GM12878 (cell line): Measurements from ENCODE around the gene ETS1. TPM values are rescaled to one million over a fixed set of nuclear protein-coding genes. Genes with fewer than 3 reads are reported as not detected.

Experiments
- ATF3 ChIP-seq: IDR thresholded peaks from 2 replicates; pipeline ENCODE4 v1.6.1; 2011; ENCODE audit warnings: low read depth, mild to moderate bottlenecking, low read length, moderate library complexity, borderline replicate concordance; ENCODE audit errors: extremely low read depth
- BACH1 ChIP-seq: fragments of 450-650 bp; IDR thresholded peaks from 2 replicates; pipeline ENCODE4 v1.6.1; 2017; ENCODE audit warnings: mild to moderate bottlenecking, borderline replicate concordance
- EED ChIP-seq: sonication (generic); IDR thresholded peaks from 2 replicates; pipeline ENCODE4 v1.6.1; 2016; ENCODE audit warnings: antibody characterized with exemption, low read depth
- HCFC1 ChIP-seq: fragments of 150-350 bp; IDR thresholded peaks from 2 replicates; pipeline ENCODE4 v1.6.1; 2014; ENCODE audit warnings: low read length
- JUNB ChIP-seq: IDR thresholded peaks from 2 replicates; pipeline ENCODE4 v1.6.1; 2016; ENCODE audit warnings: antibody characterized with exemption, mild to moderate bottlenecking
- NFYB ChIP-seq: IDR thresholded peaks from 2 replicates; pipeline ENCODE4 v1.6.1; 2011; ENCODE audit warnings: low read depth, mild to moderate bottlenecking, low read length, improper control_type of control experiment, moderate library complexity; ENCODE audit not compliant: insufficient read depth
- PRDM15 ChIP-seq: fragments of 450-650 bp; formaldehyde crosslinking; IDR thresholded peaks from 2 replicates; pipeline ENCODE4 v1.4.0; 2020; ENCODE audit warnings: mild to moderate bottlenecking, moderate library complexity
- RAD21 ChIP-seq: IDR thresholded peaks from 2 replicates; pipeline ENCODE4 v1.6.1; 2011; ENCODE audit warnings: mild to moderate bottlenecking, low read depth, low read length, moderate library complexity; ENCODE audit not compliant: insufficient read depth
- RAD51 ChIP-seq: fragments of 450-650 bp; IDR thresholded peaks from 2 replicates; pipeline ENCODE4 v1.6.1; 2016; ENCODE audit warnings: moderate library complexity, mild to moderate bottlenecking, inconsistent platforms
- RBBP5 ChIP-seq: fragments of 200-600 bp; sonication (generic); conservative IDR thresholded peaks from 2 replicates; pipeline ENCODE4 v1.6.1; 2016
- RELA ChIP-seq: fragments of 450-650 bp; IDR thresholded peaks from 2 replicates; pipeline ENCODE4 v1.8.0; 2014; ENCODE audit warnings: borderline replicate concordance; ENCODE audit not compliant: partially characterized antibody
- RELB ChIP-seq: fragments of 450-650 bp; IDR thresholded peaks from 2 replicates; pipeline ENCODE4 v1.6.1; 2017; ENCODE audit warnings: low read depth, mild to moderate bottlenecking, moderate library complexity
- REST ChIP-seq: IDR thresholded peaks from 2 replicates; pipeline ENCODE4 v1.6.1; 2012; ENCODE audit warnings: mild to moderate bottlenecking, low read depth, low read length
- SMAD1 ChIP-seq: fragments of 450-650 bp; IDR thresholded peaks from 2 replicates; pipeline ENCODE4 v1.6.1; 2018; ENCODE audit warnings: mild to moderate bottlenecking, low read depth; ENCODE audit not compliant: partially characterized antibody
- SMARCA5 ChIP-seq: fragments of 450-650 bp; IDR thresholded peaks from 2 replicates; pipeline ENCODE4 v1.6.1; 2017; ENCODE audit warnings: mild to moderate bottlenecking
- TBL1XR1 ChIP-seq: IDR thresholded peaks from 2 replicates; pipeline ENCODE4 v1.6.1; 2012; ENCODE audit warnings: low read depth, low read length, improper control_type of control experiment
- ZBTB33 ChIP-seq: fragments of 450-650 bp; IDR thresholded peaks from 2 replicates; pipeline ENCODE4 v1.6.1; 2017; ENCODE audit warnings: mild to moderate bottlenecking
- ZNF384 ChIP-seq: IDR thresholded peaks from 2 replicates; pipeline ENCODE4 v1.6.1; 2012; ENCODE audit warnings: low read depth, mild to moderate bottlenecking, low read length, improper control_type of control experiment, borderline replicate concordance
- polyA plus RNA-seq, 11 experiments: library from polyadenylated mRNA; depleted of rRNA in 4 of 11; unstranded in 6 of 11; stranded (reverse) in 5 of 11; fragments of >200 nt; fragmentation: Nextera tagmentation in 4 of 11; fragmentation: Illumina TruSeq in 1 of 11; extraction: Ambion mirVana in 4 of 11; extraction: Trizol in 1 of 11; gene quantifications; 1 replicate in 1 of 11; 2 replicates in 10 of 11; pipeline versions ENCODE4 v1.2.1 to v1.2.3, GENCODE V29; 2011 to 2016; ENCODE audit warnings: inconsistent platforms in 2 of 11, missing spikeins in 2 of 11, low read depth in 1 of 11
- total RNA-seq, 4 experiments: library from RNA; depleted of rRNA in 3 of 4; stranded (reverse); fragments of >200 nt in 3 of 4; fragmentation: Illumina TruSeq in 1 of 4; extraction: Trizol in 1 of 4; gene quantifications; 2 replicates each; pipeline versions ENCODE4 v1.2.1 to v1.2.3, GENCODE V29; 2013 to 2021

The ETS1 gene
- total and polyA plus RNA-seq, 10 of the 15 experiments (the other 5 are each of a cell fraction or from before 2014, with no cell fraction given): 12.5 to 112 (median 55.5) TPM

- TF ChIP-seq BACH1: peak; percentile 39
- no peak for TF ChIP-seq ZNF384
- no peak for TF ChIP-seq HCFC1
- no peak for TF ChIP-seq RAD51
- TF ChIP-seq EED: peak; percentile 52; the same call in 1 of the 2 replicates
- TF ChIP-seq JUNB: no peak
- TF ChIP-seq REST: no peak
- TF ChIP-seq RELA: peak; percentile 59
- 0 out of 2 replicates have a peak, but pooled peaks have one; percentile 38 for TF ChIP-seq TBL1XR1
- TF ChIP-seq ZBTB33: no peak
- TF ChIP-seq ATF3: no peak
- TF ChIP-seq RAD21: 0 out of 2 replicates have a peak, but pooled peaks have one; percentile 9
- TF ChIP-seq NFYB: 0 out of 2 replicates have a peak, but pooled peaks have one; percentile 29
- no peak for TF ChIP-seq RBBP5
- TF ChIP-seq SMARCA5: peak; percentile 54; the same call in 1 of the 2 replicates
- TF ChIP-seq SMAD1: no peak
- no peak for TF ChIP-seq PRDM15 (CRISPR knock-in tag)
- no peak for TF ChIP-seq RELB
Observed at GRCh38 chr11:128522055-128522942, 65.1 kb downstream of the ETS1 start (continued).
